H1 (cell line): ENCODE data around the gene PROCR. TPM values are rescaled to one million over a fixed set of nuclear protein-coding genes. Genes with fewer than 3 reads are reported as not detected.

ENCODE experiments used
- ASH2L ChIP-seq: fragments of 200-600, 300-600 bp; sonication (generic); IDR thresholded peaks from one replicate; pipeline ENCODE4 v1.7.1; 2017; ENCODE audit warnings: low read length
- KDM1A ChIP-seq: fragments of 200-600, 300-600 bp; sonication (generic); IDR thresholded peaks from 2 replicates; pipeline ENCODE4 v1.7.1; 2016; ENCODE audit warnings: mild to moderate bottlenecking, low read length, borderline replicate concordance
- KDM5A ChIP-seq: fragments of 200-600 bp; IDR thresholded peaks from 2 replicates; pipeline ENCODE4 v1.7.1; 2012; ENCODE audit warnings: mild to moderate bottlenecking, low read length, inconsistent platforms, mixed read lengths
- MAX ChIP-seq: IDR thresholded peaks from 2 replicates; pipeline ENCODE4 v1.6.1; 2012; ENCODE audit warnings: inconsistent platforms
- polyA plus RNA-seq, 7 experiments: library from polyadenylated mRNA; depleted of rRNA in 3 of 7; stranded (reverse) in 5 of 7; unstranded in 2 of 7; fragments of >200 nt in 5 of 7; fragments of 200-250 nt in 2 of 7; gene quantifications; 1 replicate in 5 of 7; 2 replicates in 1 of 7; 4 replicates in 1 of 7; pipeline versions ENCODE4 v1.2.1 to v1.2.3, GENCODE V29; 2011 to 2013; ENCODE audit warnings: missing spikeins in 2 of 7, mixed read lengths in 2 of 7
- total RNA-seq: library from RNA; stranded (reverse); fragmentation: NEBNext Ultra II Directional; extraction: Animal tissue kit (Norgen Biotek cat#: 25700); gene quantifications from 2 replicates; pipeline ENCODE4 v1.2.1, GENCODE V29; 2021

Gene PROCR
- total and polyA plus RNA-seq, 2 of the 8 experiments (the other 6 are each of a cell fraction or from before 2014, with no cell fraction given): 21.3 to 42.9 TPM

GRCh38 chr20:35134472-35134871 lies 37.4 kb upstream of the PROCR start (continued):
- TF ChIP-seq MAX (no peak), KDM5A (no peak), ASH2L (no peak), KDM1A (no peak)
